Tibial nerve (tissue), 4 donors: Measurements from ENCODE around the gene APOBEC4. TPM values are rescaled to one million over a fixed set of nuclear protein-coding genes. Genes with fewer than 3 reads are reported as not detected.

Source experiments
- DNase-seq, 2 donors: peaks; one replicate each; pipeline ENCODE4 v3.0.0-alpha.2; 2019; ENCODE audit warnings: low spot score in 2 of 2
- H3K27ac ChIP-seq, 4 donors: fragments of 200-600 bp; sonication (generic) in 3 of 4; one replicate each; pipeline ENCODE4 v1.5.1; 2017 to 2019; ENCODE audit warnings: mild to moderate bottlenecking in 1 of 4
- H3K27me3 ChIP-seq, 2 donors: fragments of 200-600 bp; sonication (generic) in 1 of 2; one replicate each; pipeline versions ENCODE4 v1.5.1 to v1.6.0; 2017 to 2019
- H3K36me3 ChIP-seq, 3 donors: fragments of 200-600 bp; sonication (generic); one replicate each; pipeline ENCODE4 v1.5.1; 2018 to 2019
- H3K4me1 ChIP-seq, 4 donors: fragments of 200-600 bp; sonication (generic) in 3 of 4; one replicate each; pipeline ENCODE4 v1.5.1; 2017 to 2019
- H3K4me3 ChIP-seq, 4 donors: fragments of 200-600 bp; sonication (generic) in 3 of 4; one replicate each; pipeline ENCODE4 v1.5.1; 2017 to 2019; ENCODE audit warnings: mild to moderate bottlenecking in 1 of 4, moderate library complexity in 1 of 4
- H3K9me3 ChIP-seq, 4 donors: fragments of 200-600 bp; sonication (generic) in 3 of 4; one replicate each; pipeline ENCODE4 v1.5.1; 2017 to 2019
- EP300 ChIP-seq, 2 donors: sonication (generic); formaldehyde crosslinking; IDR thresholded peaks; one replicate each; pipeline ENCODE4 v1.6.1; 2017; ENCODE audit warnings: antibody characterized with exemption in 2 of 2, mild to moderate bottlenecking in 1 of 2
- POLR2A ChIP-seq, 2 donors: fragments of 450-650 bp; IDR thresholded peaks; one replicate each; pipeline ENCODE4 v1.6.1; 2017; ENCODE audit warnings: antibody characterized with exemption in 2 of 2, mild to moderate bottlenecking in 2 of 2, moderate library complexity in 2 of 2
- WGBS, 2 donors: methylation state at CpG; one replicate each; pipeline ENCODE4 v1.1.5; 2018; 5-methylcytosine and 5-hydroxymethylcytosine counted together
- total RNA-seq, 4 donors: library from RNA; depleted of rRNA; stranded (reverse); fragments of >200 nt; gene quantifications; one replicate each; pipeline ENCODE4 v1.1.0, GENCODE V29; 2016
- TF ChIP-seq, protein P1 (sequence below), 5 experiments: fragments of 200-600 bp in 3 of 5; fragments of 450-650 bp in 2 of 5; sonication (generic) in 3 of 5; IDR thresholded peaks; one replicate each; pipeline ENCODE4 v1.5.1; 2016 to 2019; ENCODE audit warnings: antibody characterized with exemption in 5 of 5, mild to moderate bottlenecking in 3 of 5, moderate library complexity in 2 of 5

APOBEC4 gene
- total RNA-seq, 4 donors from 2014 or later, result not detected

GRCh38 chr1:183604815-183605214, 48.3 kb downstream of the APOBEC4 start:
- no peak overlapping the region for H3K4me3 ChIP-seq
- H3K27me3 ChIP-seq, result no peaks in the 10 kb centered on the region
- TF ChIP-seq, protein P1, sequence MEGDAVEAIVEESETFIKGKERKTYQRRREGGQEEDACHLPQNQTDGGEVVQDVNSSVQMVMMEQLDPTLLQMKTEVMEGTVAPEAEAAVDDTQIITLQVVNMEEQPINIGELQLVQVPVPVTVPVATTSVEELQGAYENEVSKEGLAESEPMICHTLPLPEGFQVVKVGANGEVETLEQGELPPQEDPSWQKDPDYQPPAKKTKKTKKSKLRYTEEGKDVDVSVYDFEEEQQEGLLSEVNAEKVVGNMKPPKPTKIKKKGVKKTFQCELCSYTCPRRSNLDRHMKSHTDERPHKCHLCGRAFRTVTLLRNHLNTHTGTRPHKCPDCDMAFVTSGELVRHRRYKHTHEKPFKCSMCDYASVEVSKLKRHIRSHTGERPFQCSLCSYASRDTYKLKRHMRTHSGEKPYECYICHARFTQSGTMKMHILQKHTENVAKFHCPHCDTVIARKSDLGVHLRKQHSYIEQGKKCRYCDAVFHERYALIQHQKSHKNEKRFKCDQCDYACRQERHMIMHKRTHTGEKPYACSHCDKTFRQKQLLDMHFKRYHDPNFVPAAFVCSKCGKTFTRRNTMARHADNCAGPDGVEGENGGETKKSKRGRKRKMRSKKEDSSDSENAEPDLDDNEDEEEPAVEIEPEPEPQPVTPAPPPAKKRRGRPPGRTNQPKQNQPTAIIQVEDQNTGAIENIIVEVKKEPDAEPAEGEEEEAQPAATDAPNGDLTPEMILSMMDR (IDR thresholded peaks at IDR 0.05), result no peak
- TF ChIP-seq EP300 (IDR thresholded peaks at IDR 0.05), result no peak
- TF ChIP-seq POLR2A (IDR thresholded peaks at IDR 0.05), result no peak
- no peaks in the 10 kb centered on the region for H3K36me3 ChIP-seq
- peaks cover 0 to 29% (median 13%) of the 10 kb centered on the region in 4 donors for H3K4me1 ChIP-seq
- no peaks in the 10 kb centered on the region for H3K9me3 ChIP-seq
- no peak for DNase-seq
- peak overlapping the region in 2 of 4 donors; percentile 53 to 60 for H3K27ac ChIP-seq
- 86 to 89% methylated on average over 8 of the region's 8 CpGs for WGBS, 2 donors

DNA sequence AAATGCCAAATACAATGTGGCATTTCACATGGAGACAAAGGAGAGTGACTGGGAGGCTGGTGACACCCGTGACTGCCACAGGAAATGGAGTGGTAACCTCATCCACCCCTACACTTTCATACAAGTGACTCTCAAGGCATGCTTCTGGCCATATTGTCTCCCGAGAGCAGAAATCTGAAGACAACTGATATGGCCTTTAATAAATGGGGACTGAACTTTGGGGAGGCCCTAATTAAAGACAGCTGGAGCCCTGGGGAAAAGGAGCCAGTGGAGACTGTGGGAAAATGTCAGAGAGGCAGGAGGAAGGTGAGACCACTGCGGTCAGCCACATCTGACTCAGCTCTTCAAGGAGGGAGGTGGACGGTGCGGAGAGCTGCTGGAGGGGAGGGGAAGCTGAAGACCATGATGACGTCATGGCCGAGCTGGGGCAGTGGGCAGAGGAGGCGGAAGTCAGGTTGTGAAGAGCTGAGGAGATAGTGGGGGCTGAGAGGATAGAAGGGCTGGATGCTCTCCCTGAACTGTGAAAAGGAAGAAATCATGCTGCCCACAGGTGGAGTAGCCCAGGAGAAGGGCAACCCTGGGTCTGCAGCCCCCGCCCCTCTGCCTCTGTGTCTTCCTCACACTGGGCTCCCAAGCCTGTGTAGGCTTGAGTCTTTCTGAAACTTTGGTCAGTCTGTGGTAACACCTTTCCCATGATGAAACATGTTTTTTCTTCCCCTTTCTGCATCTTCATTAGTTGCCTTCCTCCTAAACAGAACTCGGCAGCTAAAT, 48.9 kb downstream of the APOBEC4 start:
- Histone ChIP-seq H3K4me1 (peaks cover 0 to 23% (median 11%) of the 10 kb centered on the region in 4 donors), H3K27ac (peak overlapping the region in 2 of 4 donors; percentile 53 to 60), H3K36me3 (no peaks in the 10 kb centered on the region), H3K27me3 (no peaks in the 10 kb centered on the region), H3K9me3 (no peaks in the 10 kb centered on the region), H3K4me3 (no peak overlapping the region)
- TF ChIP-seq EP300 (IDR thresholded peaks at IDR 0.05), result no peak
- WGBS, 2 donors, result 46 to 58% methylated on average over 10 of the region's 10 CpGs
- no peak for DNase-seq

DNA sequence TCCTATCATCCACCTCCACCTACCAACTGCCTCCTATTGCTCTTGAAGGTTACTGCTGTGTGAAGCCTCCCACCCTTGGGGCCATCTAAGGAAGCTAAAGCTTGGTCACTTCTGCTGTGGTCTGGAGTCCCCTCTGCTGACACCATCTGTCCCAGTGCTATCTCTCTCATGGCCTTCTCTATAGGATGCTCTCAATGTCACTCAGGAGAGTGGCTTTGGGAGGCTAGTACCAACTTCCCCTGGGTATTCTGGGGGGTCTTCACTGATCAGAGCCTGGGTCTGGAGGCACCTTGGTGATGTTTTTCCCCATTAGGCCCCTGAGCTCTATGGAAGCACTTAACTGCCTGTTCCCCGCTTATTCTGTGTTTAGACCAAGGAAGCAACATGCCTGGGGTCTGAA, 50.6 kb downstream of the APOBEC4 start:
- Histone ChIP-seq H3K4me3 (no peak overlapping the region), H3K9me3 (no peaks in the 10 kb centered on the region), H3K27ac (peak overlapping the region in 1 of 4 donors; percentile 43), H3K36me3 (no peaks in the 10 kb centered on the region), H3K27me3 (no peaks in the 10 kb centered on the region), H3K4me1 (peaks cover 0 to 25% (median 6%) of the 10 kb centered on the region in 4 donors)
- WGBS, 2 donors, result 100% methylated on average over 1 of the region's 1 CpG
- DNase-seq, result no peak
- TF ChIP-seq POLR2A (IDR thresholded peaks at IDR 0.05) (no peak), EP300 (IDR thresholded peaks at IDR 0.05) (no peak)
- TF ChIP-seq, protein P1 (IDR thresholded peaks at IDR 0.05), result no peak

GRCh38 chr1:183600634-183601033, 52.5 kb downstream of the APOBEC4 start:
- DNase-seq, result no peak
- TF ChIP-seq EP300 (IDR thresholded peaks at IDR 0.05), result no peak
- TF ChIP-seq, protein P1 (IDR thresholded peaks at IDR 0.05), result no peak
- no peak for TF ChIP-seq POLR2A (IDR thresholded peaks at IDR 0.05)
- Histone ChIP-seq H3K27ac (no peak overlapping the region), H3K4me1 (peaks cover 0 to 25% (median 6%) of the 10 kb centered on the region in 4 donors), H3K36me3 (no peaks in the 10 kb centered on the region), H3K9me3 (no peaks in the 10 kb centered on the region), H3K4me3 (no peak overlapping the region), H3K27me3 (no peaks in the 10 kb centered on the region)
- WGBS, 2 donors, result 82 to 93% methylated on average over 3 of the region's 3 CpGs

DNA sequence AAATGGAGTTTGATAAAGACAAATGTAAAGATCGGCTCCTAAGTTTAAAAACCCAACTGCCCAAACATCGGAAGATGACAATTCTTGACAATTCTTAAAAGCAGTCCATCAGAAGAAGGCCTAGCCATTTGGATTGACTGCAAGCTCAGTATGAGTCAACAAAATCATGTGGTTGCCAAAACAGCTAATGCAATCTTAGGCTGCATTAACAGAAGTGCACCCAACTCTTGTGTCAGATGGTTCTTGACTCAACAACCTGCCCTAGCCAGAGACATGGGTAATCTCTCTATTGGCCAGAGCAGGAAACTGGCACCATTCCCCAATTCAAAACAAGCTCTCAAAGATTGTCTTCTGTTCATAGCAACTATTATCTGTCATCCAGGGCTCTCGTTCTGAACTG, 53.0 kb downstream of the APOBEC4 start:
- DNase-seq, result peak in 1 of 2 donors; percentile 66
- Histone ChIP-seq H3K4me3 (no peak overlapping the region), H3K27ac (no peak overlapping the region), H3K9me3 (no peaks in the 10 kb centered on the region), H3K27me3 (no peaks in the 10 kb centered on the region), H3K4me1 (peaks cover 0 to 25% (median 6%) of the 10 kb centered on the region in 4 donors), H3K36me3 (no peaks in the 10 kb centered on the region)
- TF ChIP-seq, protein P1 (IDR thresholded peaks at IDR 0.05), result no peak
- TF ChIP-seq EP300 (IDR thresholded peaks at IDR 0.05) (peak in 1 of 2 donors; percentile 77), POLR2A (IDR thresholded peaks at IDR 0.05) (no peak)
- WGBS, 2 donors, result 75 to 76% methylated on average over 3 of the region's 3 CpGs
